Endothelial cell of umbilical vein (primary cell): ENCODE measurements around the gene TOX2. TPM values are rescaled to one million over a fixed set of nuclear protein-coding genes. Genes with fewer than 3 reads are reported as not detected.

Source experiments
- BruUV-seq: library from RNA; stranded (reverse); fragments of 400-500 nt; replicated peaks from 2 replicates; lab custom pipeline; 2021; lab: Mats Ljungman, UMichigan
- CTCF ChIA-PET: fragments of 300-600, 350-600 bp; sonication (Branson Sonifier 250); formaldehyde crosslinking; loops from one replicate; lab custom pipeline; 2021; ENCODE audit warnings: antibody characterized with exemption, inconsistent platforms; lab: Charles Lee
- POLR2A ChIA-PET: fragments of 300-600, 350-600 bp; sonication (Branson Sonifier 250); formaldehyde crosslinking; loops from one replicate; lab custom pipeline; 2021; ENCODE audit warnings: antibody characterized with exemption, inconsistent platforms; lab: Charles Lee
- DNase-seq: peaks from one replicate; pipeline ENCODE4 v3.0.0-alpha.2; 2011; ENCODE audit warnings: low read depth, low spot score
- FAIRE-seq: peaks from 2 replicates; lab custom pipeline; 2011; peaks lifted over from hg19 to GRCh38; lab: Jason Lieb, UNC
- H2AFZ ChIP-seq: 2 replicates; pipeline ENCODE4 v1.6.0; 2012; ENCODE audit warnings: low read depth, low read length, control low read depth, inconsistent platforms
- H3K27ac ChIP-seq: 2 replicates; pipeline ENCODE4 v1.5.1; 2011; ENCODE audit warnings: low read depth, mild to moderate bottlenecking, control low read depth, low read length, moderate library complexity; ENCODE audit not compliant: insufficient read depth
- H3K27me3 ChIP-seq, 2 experiments: 2 replicates each; pipeline versions ENCODE4 v1.6.0 to v1.6.1; 2011; ENCODE audit warnings: low read length in 2 of 2, mixed read lengths in 1 of 2; ENCODE audit not compliant: control insufficient read depth in 2 of 2, insufficient read depth in 2 of 2
- H3K36me3 ChIP-seq, 2 experiments: 2 replicates in 1 of 2; 3 replicates in 1 of 2; pipeline ENCODE4 v1.5.1; 2011; ENCODE audit warnings: low read length in 2 of 2, mild to moderate bottlenecking in 1 of 2, moderate library complexity in 1 of 2; ENCODE audit not compliant: control insufficient read depth in 2 of 2, insufficient read depth in 2 of 2; ENCODE audit errors: extremely low read depth in 1 of 2
- H3K4me1 ChIP-seq: 3 replicates; pipeline ENCODE4 v1.5.1; 2011; ENCODE audit warnings: mild to moderate bottlenecking, low read length; ENCODE audit not compliant: control insufficient read depth, insufficient read depth; ENCODE audit errors: extremely low read depth
- H3K4me2 ChIP-seq: 2 replicates; pipeline ENCODE4 v1.6.1; 2011; ENCODE audit warnings: low read length, control low read depth, mixed read lengths; ENCODE audit not compliant: insufficient read depth
- H3K4me3 ChIP-seq, 3 experiments: fragments of 200-600 bp in 1 of 3; sonication (generic), shearing (Covaris generic) in 1 of 3; replicated peaks in 1 of 3; 2 replicates each; pipeline ENCODE4 v1.5.1; 2011 to 2016; ENCODE audit warnings: control low read depth in 3 of 3, low read length in 3 of 3, mild to moderate bottlenecking in 2 of 3, inconsistent platforms in 1 of 3, low read depth in 1 of 3, moderate library complexity in 1 of 3; ENCODE audit not compliant: insufficient read depth in 1 of 3
- H3K79me2 ChIP-seq: 2 replicates; pipeline ENCODE4 v1.6.0; 2012; ENCODE audit warnings: low read length, inconsistent platforms; ENCODE audit not compliant: control insufficient read depth, insufficient read depth
- H3K9ac ChIP-seq: replicated peaks from 2 replicates; pipeline ENCODE3; 2011; ENCODE audit warnings: low read length, control low read depth; ENCODE audit not compliant: insufficient read depth; ENCODE audit errors: extremely low read depth
- H3K9me1 ChIP-seq: replicated peaks from 3 replicates; pipeline ENCODE4 v1.6.0; 2011; ENCODE audit warnings: mild to moderate bottlenecking, low read length; ENCODE audit not compliant: control insufficient read depth, insufficient read depth; ENCODE audit errors: extremely low read depth
- H3K9me3 ChIP-seq: replicated peaks from 2 replicates; pipeline ENCODE4 v1.5.1; 2012; ENCODE audit warnings: low read length, inconsistent platforms; ENCODE audit not compliant: control insufficient read depth, insufficient read depth
- H4K20me1 ChIP-seq: replicated peaks from 2 replicates; pipeline ENCODE3; 2011; ENCODE audit warnings: mild to moderate bottlenecking, low read length; ENCODE audit not compliant: control insufficient read depth, insufficient read depth; ENCODE audit errors: extremely low read depth
- CTCF ChIP-seq, 2 donors: IDR thresholded peaks; 1 replicate in 1 of 2; 2 replicates in 1 of 2; pipeline ENCODE4 v1.5.1; 2011; ENCODE audit warnings: low read length in 2 of 2, mild to moderate bottlenecking in 2 of 2, moderate library complexity in 2 of 2, control low read depth in 1 of 2, inconsistent platforms in 1 of 2, low read depth in 1 of 2; ENCODE audit not compliant: insufficient read depth in 1 of 2; ENCODE audit errors: extremely low read depth in 1 of 2
- EZH2 ChIP-seq: IDR thresholded peaks from 2 replicates; pipeline ENCODE4 v1.6.1; 2012; ENCODE audit warnings: borderline replicate concordance, low read depth, mild to moderate bottlenecking, moderate library complexity, low read length, inconsistent platforms; ENCODE audit not compliant: severe bottlenecking
- FOS ChIP-seq: IDR thresholded peaks from 2 replicates; pipeline ENCODE4 v1.6.1; 2011; ENCODE audit warnings: mild to moderate bottlenecking, low read length, moderate library complexity, borderline replicate concordance; ENCODE audit not compliant: insufficient read depth
- GATA2 ChIP-seq: IDR thresholded peaks from 2 replicates; pipeline ENCODE4 v1.7.0; 2011; ENCODE audit warnings: low read depth, mild to moderate bottlenecking, moderate library complexity, mixed read lengths, low read length; ENCODE audit not compliant: insufficient read length, insufficient read depth
- JUN ChIP-seq: IDR thresholded peaks from 2 replicates; pipeline ENCODE4 v1.6.1; 2011; ENCODE audit warnings: borderline replicate concordance, low read depth; ENCODE audit not compliant: insufficient read length, insufficient read depth
- MAX ChIP-seq: IDR thresholded peaks from 2 replicates; pipeline ENCODE4 v1.6.1; 2011; ENCODE audit not compliant: insufficient read depth, insufficient read length
- MYC ChIP-seq: IDR thresholded peaks from one replicate; pipeline ENCODE4 v1.6.1; 2011; ENCODE audit warnings: mild to moderate bottlenecking, low read depth, low read length
- POLR2A ChIP-seq: IDR thresholded peaks from 2 replicates; pipeline ENCODE4 v1.6.1; 2012; ENCODE audit warnings: low read depth, mild to moderate bottlenecking, control low read depth, low read length
- POLR2AphosphoS5 ChIP-seq: IDR thresholded peaks from 2 replicates; pipeline ENCODE4 v1.6.1; 2012; ENCODE audit warnings: low read depth, mild to moderate bottlenecking, control low read depth, low read length, moderate library complexity; ENCODE audit not compliant: insufficient read depth
- dilution Hi-C: fragments of 300-500 bp; cut with MboI; formaldehyde crosslinking; loops from one replicate; pipeline ENCODE4 v1.15.0; 2019; ENCODE audit warnings: low sequenced_read_pairs; ENCODE audit not compliant: extremely low pct_ligation_motif_present
- intact Hi-C: fragments of 100-400 bp; cut with micrococcal nuclease; formaldehyde crosslinking; loops from one replicate; pipeline ENCODE4 v1.10.0; 2022
- polyA plus RNA-seq, 4 experiments: library from polyadenylated mRNA; depleted of rRNA in 3 of 4; stranded (reverse) in 3 of 4; unstranded in 1 of 4; fragments of >200 nt; gene quantifications; 2 replicates each; pipeline versions ENCODE4 v1.2.1 to v1.2.3, GENCODE V29; 2011 to 2012; ENCODE audit warnings: missing spikeins in 1 of 4
- total RNA-seq: library from RNA; stranded (reverse); gene quantifications from 2 replicates; pipeline ENCODE4 v1.2.3, GENCODE V29; 2021

TOX2 gene
- total and polyA plus RNA-seq, 2 donors (not counting 3 experiments of a cell fraction or from before 2014, with no cell fraction given) = 7.0 to 18.6 TPM

DNA sequence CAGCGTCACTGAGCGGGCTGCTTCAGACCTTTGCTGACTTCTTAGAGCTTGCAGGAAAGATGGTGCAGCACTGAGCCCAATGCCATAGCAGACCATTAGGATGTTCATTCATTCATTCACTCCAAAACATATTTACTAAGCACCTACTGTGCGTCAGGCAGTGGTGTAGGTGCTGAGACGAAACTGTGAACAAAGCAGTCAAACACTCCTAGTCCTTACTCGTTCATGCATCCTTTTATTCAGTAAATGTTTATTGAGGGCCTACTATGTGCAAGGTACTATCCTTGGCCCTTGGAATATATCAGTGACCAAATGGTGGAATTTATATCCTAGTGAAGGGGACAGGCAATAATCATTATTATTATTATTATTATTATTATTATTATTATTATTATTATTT, 76.6 kb downstream of the TOX2 start:
- FAIRE-seq = no peak

More for the DNA sequence above, 76.6 kb downstream of the TOX2 start:
- H3K9me1 ChIP-seq = no peaks in the 10 kb centered on the region
- no peaks in the 10 kb centered on the region for H3K27me3 ChIP-seq
- no peaks in the 10 kb centered on the region for H3K9me3 ChIP-seq
- H3K36me3 ChIP-seq = no peaks in the 10 kb centered on the region
- H3K27ac ChIP-seq = no peak overlapping the region
- no peaks in the 10 kb centered on the region for H3K79me2 ChIP-seq
- no peak for DNase-seq
- POLR2A ChIA-PET = no interaction called here
- dilution Hi-C loops = no loop called here
- TF ChIP-seq FOS (no peak), MAX (no peak), POLR2AphosphoS5 (no peak), EZH2 (no peak), MYC (no peak), JUN (no peak), POLR2A (no peak), CTCF (IDR thresholded peaks at IDR 0.05; ENCODE audit: extremely low read depth in 1 of 2, insufficient read depth in 1 of 2, low read depth in 1 of 2, low read length in 2 of 2) (no peak), GATA2 (no peak)
- no TSS peak for BruUV-seq
- no peaks in the 10 kb centered on the region for H3K4me1 ChIP-seq
- H2AFZ ChIP-seq = no peak overlapping the region
- H4K20me1 ChIP-seq = no peaks in the 10 kb centered on the region
- intact Hi-C loops = no loop called here
- no peak overlapping the region for H3K4me2 ChIP-seq
- H3K4me3 ChIP-seq = no peak overlapping the region
- H3K9ac ChIP-seq = no peak overlapping the region
- CTCF ChIA-PET = no interaction called here
